ENCODE data around the gene TAF5L.

DNA sequence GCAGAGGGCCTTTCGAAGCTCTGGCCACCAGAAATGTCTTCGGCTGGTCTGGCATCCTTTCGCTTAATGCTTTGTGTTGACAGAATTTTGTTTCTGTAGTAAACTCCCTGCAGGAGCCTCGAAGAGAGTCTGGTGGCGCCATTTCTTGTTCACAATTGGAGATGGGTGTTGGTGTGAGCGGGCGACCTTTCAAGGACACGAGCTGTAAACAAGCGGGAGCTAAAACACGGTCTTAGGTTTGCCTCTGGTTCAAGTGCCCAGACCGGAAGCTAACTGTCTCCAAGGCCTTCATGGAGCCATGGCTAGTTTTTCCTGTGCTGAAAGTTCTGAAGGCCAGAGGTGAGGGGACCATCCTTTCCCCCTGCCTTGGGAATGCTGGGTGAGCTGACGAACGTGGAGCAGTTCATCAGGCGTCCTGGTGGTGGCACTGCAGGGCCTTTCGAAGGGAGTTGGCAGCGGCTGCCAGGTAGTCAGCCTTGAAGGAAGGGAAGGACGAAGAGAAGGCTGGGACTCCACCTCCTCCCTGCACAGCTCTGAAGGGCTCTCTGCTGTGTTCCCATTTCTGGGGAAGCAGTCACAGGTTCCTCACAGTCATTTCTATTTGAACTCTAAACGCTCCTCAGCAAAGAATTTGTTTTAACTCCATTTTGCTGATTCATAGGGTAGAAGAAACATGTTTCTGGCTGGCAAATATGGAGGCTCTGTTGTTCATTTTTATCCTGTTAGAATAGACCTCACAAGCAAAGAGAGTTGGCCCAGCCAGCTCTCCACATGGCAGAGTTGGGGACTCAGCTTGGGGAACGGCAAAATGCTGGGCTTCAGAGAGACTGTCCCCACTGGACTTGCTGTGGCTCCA lies 35.3 kb upstream of the TAF5L start:
- no peak for TF ChIP-seq POLR2A (IDR thresholded peaks at IDR 0.05; ENCODE audit: low read depth, low read length)
- no peak for TF ChIP-seq TAF1 (IDR thresholded peaks at IDR 0.05; ENCODE audit: borderline replicate concordance, low read depth, low read length)
- TF ChIP-seq POLR2AphosphoS5 (IDR thresholded peaks at IDR 0.05; ENCODE audit: low read depth, low read length), result no peak
